Measurements from ENCODE around the gene SLC28A2.
A peak's percentile ranks its signal among the peaks of the same experiment; 100 is the strongest.
"Not testable (repeated sequence)": the region's sequence is repeated elsewhere in the genome, so short reads cannot be mapped to it uniquely, and the experiment has no call there.

Gene SLC28A2

GRCh38 chr15:45304711-45305110 lies 52.7 kb downstream of the SLC28A2 start:
- no peak overlapping the region for H3K4me3 ChIP-seq (ENCODE audit: low read length)
- H3K9me3 ChIP-seq (ENCODE audit: insufficient read depth, low read depth, low read length), result peaks cover 15% of the 10 kb centered on the region; the same call in 1 of the 2 replicates
- H3K9ac ChIP-seq (ENCODE audit: low read depth, low read length), result no peak overlapping the region
- H3K4me1 ChIP-seq (ENCODE audit: insufficient read depth, low read length), result no peaks in the 10 kb centered on the region
- H3K27me3 ChIP-seq (ENCODE audit: insufficient read depth, low read length), result peaks cover 5% of the 10 kb centered on the region; the same call in 1 of the 2 replicates
- no peak overlapping the region for H3K27ac ChIP-seq (ENCODE audit: low read length)
- no peaks in the 10 kb centered on the region for H3K36me3 ChIP-seq (ENCODE audit: insufficient read depth, low read depth, low read length)

DNA sequence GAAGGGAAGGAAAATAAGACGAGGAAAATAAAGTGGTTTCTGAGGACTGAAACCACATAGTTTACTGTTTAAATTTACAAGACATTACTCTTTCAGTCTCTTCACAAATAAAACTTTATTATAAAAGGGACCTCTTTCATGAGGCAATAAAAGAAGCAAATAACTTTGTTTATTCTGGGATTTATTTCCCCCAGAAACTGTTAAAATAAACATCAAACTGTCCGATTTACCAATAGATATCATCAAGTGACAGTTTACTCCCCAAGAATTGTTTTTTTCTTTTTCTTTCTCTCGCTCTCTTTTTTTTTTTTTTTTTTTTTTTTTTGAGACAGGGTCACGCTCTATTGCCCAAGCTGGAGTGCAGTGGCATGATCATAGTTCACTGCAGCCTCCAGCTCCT lies 54.1 kb downstream of the SLC28A2 start:
- Histone ChIP-seq H3K27me3 (ENCODE audit: insufficient read depth, low read length) (peaks cover 5% of the 10 kb centered on the region; the same call in 1 of the 2 replicates), H3K9me3 (ENCODE audit: insufficient read depth, low read depth, low read length) (peaks cover 10% of the 10 kb centered on the region; the same call in 1 of the 2 replicates), H3K4me3 (ENCODE audit: low read length) (no peak overlapping the region), H3K27ac (ENCODE audit: low read length) (no peak overlapping the region), H3K9ac (ENCODE audit: low read depth, low read length) (no peak overlapping the region), H3K4me1 (ENCODE audit: insufficient read depth, low read length) (no peaks in the 10 kb centered on the region), H3K36me3 (ENCODE audit: insufficient read depth, low read depth, low read length) (no peaks in the 10 kb centered on the region)

GRCh38 chr15:45307230-45307924 lies 55.3 kb downstream of the SLC28A2 start:
- Histone ChIP-seq H3K27me3 (ENCODE audit: insufficient read depth, low read length) (peaks cover 5% of the 10 kb centered on the region; the same call in 1 of the 2 replicates), H3K4me3 (ENCODE audit: low read length) (no peak overlapping the region), H3K9ac (ENCODE audit: low read depth, low read length) (no peak overlapping the region), H3K4me1 (ENCODE audit: insufficient read depth, low read length) (no peaks in the 10 kb centered on the region), H3K27ac (ENCODE audit: low read length) (no peak overlapping the region), H3K36me3 (ENCODE audit: insufficient read depth, low read depth, low read length) (no peaks in the 10 kb centered on the region), H3K9me3 (ENCODE audit: insufficient read depth, low read depth, low read length) (peaks cover 10% of the 10 kb centered on the region; the same call in 1 of the 2 replicates)

GRCh38 chr15:45314117-45314516 lies 62.1 kb downstream of the SLC28A2 start:
- not testable (repeated sequence) for H3K36me3 ChIP-seq (ENCODE audit: insufficient read depth, low read depth, low read length); H3K9me3 ChIP-seq (ENCODE audit: insufficient read depth, low read depth, low read length); H3K9ac ChIP-seq (ENCODE audit: low read depth, low read length); H3K27ac ChIP-seq (ENCODE audit: low read length); H3K4me1 ChIP-seq (ENCODE audit: insufficient read depth, low read length); H3K4me3 ChIP-seq (ENCODE audit: low read length); H3K27me3 ChIP-seq (ENCODE audit: insufficient read depth, low read length)

- no peak overlapping the region for H3K27ac ChIP-seq (ENCODE audit: low read length)
- no peak overlapping the region for H3K4me3 ChIP-seq (ENCODE audit: low read length)
- no peaks in the 10 kb centered on the region for H3K4me1 ChIP-seq (ENCODE audit: insufficient read depth, low read length)
- H3K9me3 ChIP-seq (ENCODE audit: insufficient read depth, low read depth, low read length), result no peaks in the 10 kb centered on the region
- H3K9ac ChIP-seq (ENCODE audit: low read depth, low read length), result no peak overlapping the region
- H3K36me3 ChIP-seq (ENCODE audit: insufficient read depth, low read depth, low read length), result no peaks in the 10 kb centered on the region
- no peaks in the 10 kb centered on the region for H3K27me3 ChIP-seq (ENCODE audit: insufficient read depth, low read length)
Measured at GRCh38 chr15:45314960-45315359, 62.9 kb downstream of the SLC28A2 start.

- Histone ChIP-seq H3K27me3 (ENCODE audit: insufficient read depth, low read length) (no peaks in the 10 kb centered on the region), H3K4me3 (ENCODE audit: low read length) (no peak overlapping the region), H3K4me1 (ENCODE audit: insufficient read depth, low read length) (no peaks in the 10 kb centered on the region), H3K9me3 (ENCODE audit: insufficient read depth, low read depth, low read length) (no peaks in the 10 kb centered on the region), H3K9ac (ENCODE audit: low read depth, low read length) (no peak overlapping the region), H3K36me3 (ENCODE audit: insufficient read depth, low read depth, low read length) (no peaks in the 10 kb centered on the region), H3K27ac (ENCODE audit: low read length) (no peak overlapping the region)
Measured at GRCh38 chr15:45319472-45320214, 67.6 kb downstream of the SLC28A2 start.

GRCh38 chr15:45320581-45321205 lies 68.7 kb downstream of the SLC28A2 start:
- Histone ChIP-seq H3K4me1 (ENCODE audit: insufficient read depth, low read length) (no peaks in the 10 kb centered on the region), H3K4me3 (ENCODE audit: low read length) (no peak overlapping the region; the same call in 1 of the 2 replicates), H3K9ac (ENCODE audit: low read depth, low read length) (no peak overlapping the region), H3K27ac (ENCODE audit: low read length) (no peak overlapping the region), H3K9me3 (ENCODE audit: insufficient read depth, low read depth, low read length) (no peaks in the 10 kb centered on the region), H3K36me3 (ENCODE audit: insufficient read depth, low read depth, low read length) (no peaks in the 10 kb centered on the region), H3K27me3 (ENCODE audit: insufficient read depth, low read length) (no peaks in the 10 kb centered on the region)

- peaks cover 5% of the 10 kb centered on the region; the same call in 1 of the 2 replicates for H3K4me1 ChIP-seq (ENCODE audit: insufficient read depth, low read length)
- H3K4me3 ChIP-seq (ENCODE audit: low read length), result peak overlapping the region; percentile 25; the same call in 1 of the 2 replicates
- H3K27me3 ChIP-seq (ENCODE audit: insufficient read depth, low read length), result no peaks in the 10 kb centered on the region
- no peak overlapping the region for H3K9ac ChIP-seq (ENCODE audit: low read depth, low read length)
- no peaks in the 10 kb centered on the region for H3K36me3 ChIP-seq (ENCODE audit: insufficient read depth, low read depth, low read length)
- H3K9me3 ChIP-seq (ENCODE audit: insufficient read depth, low read depth, low read length), result no peaks in the 10 kb centered on the region
- H3K27ac ChIP-seq (ENCODE audit: low read length), result no peak overlapping the region
Measured at GRCh38 chr15:45326280-45326679, 74.2 kb downstream of the SLC28A2 start.

DNA sequence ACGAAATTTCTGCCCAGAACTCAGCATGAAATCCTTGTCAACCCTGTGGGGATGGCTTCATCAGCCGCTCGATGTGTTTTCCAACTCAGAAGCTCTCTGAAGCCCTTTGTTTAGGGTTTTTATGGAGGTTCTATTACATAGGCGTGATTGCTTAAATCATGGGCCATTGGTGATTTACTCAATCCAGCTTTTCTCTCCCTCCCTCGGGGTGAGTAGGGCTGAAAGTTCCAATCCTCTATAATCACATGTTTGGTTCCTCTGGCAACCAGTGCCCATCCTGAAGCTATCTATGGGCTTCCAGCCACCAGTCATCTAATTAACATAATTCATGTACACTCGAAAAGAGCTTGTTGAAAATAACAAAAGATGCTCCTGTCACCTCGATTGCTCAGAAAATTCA lies 74.7 kb downstream of the SLC28A2 start:
- Histone ChIP-seq H3K9me3 (ENCODE audit: insufficient read depth, low read depth, low read length) (no peaks in the 10 kb centered on the region), H3K4me3 (ENCODE audit: low read length) (peak overlapping the region; percentile 25; the same call in 1 of the 2 replicates), H3K36me3 (ENCODE audit: insufficient read depth, low read depth, low read length) (no peaks in the 10 kb centered on the region), H3K27ac (ENCODE audit: low read length) (no peak overlapping the region), H3K4me1 (ENCODE audit: insufficient read depth, low read length) (peaks cover 5% of the 10 kb centered on the region; the same call in 1 of the 2 replicates), H3K9ac (ENCODE audit: low read depth, low read length) (no peak overlapping the region), H3K27me3 (ENCODE audit: insufficient read depth, low read length) (no peaks in the 10 kb centered on the region)
